AG10803 (cell line): ENCODE data around the gene IRF2BP2.

Experiments
- DNase-seq: peaks from one replicate; pipeline ENCODE4 v3.0.0; 2010; ENCODE audit warnings: low read depth
- H3K4me3 ChIP-seq: 2 replicates; pipeline ENCODE4 v1.5.1; 2011; ENCODE audit warnings: mild to moderate bottlenecking, low read length, control low read depth
- TF ChIP-seq, protein P1 (sequence below): conservative IDR thresholded peaks from 2 replicates; pipeline ENCODE4 v1.5.1; 2011; ENCODE audit warnings: mild to moderate bottlenecking, low read length, control low read depth, inconsistent platforms

IRF2BP2 gene

DNA sequence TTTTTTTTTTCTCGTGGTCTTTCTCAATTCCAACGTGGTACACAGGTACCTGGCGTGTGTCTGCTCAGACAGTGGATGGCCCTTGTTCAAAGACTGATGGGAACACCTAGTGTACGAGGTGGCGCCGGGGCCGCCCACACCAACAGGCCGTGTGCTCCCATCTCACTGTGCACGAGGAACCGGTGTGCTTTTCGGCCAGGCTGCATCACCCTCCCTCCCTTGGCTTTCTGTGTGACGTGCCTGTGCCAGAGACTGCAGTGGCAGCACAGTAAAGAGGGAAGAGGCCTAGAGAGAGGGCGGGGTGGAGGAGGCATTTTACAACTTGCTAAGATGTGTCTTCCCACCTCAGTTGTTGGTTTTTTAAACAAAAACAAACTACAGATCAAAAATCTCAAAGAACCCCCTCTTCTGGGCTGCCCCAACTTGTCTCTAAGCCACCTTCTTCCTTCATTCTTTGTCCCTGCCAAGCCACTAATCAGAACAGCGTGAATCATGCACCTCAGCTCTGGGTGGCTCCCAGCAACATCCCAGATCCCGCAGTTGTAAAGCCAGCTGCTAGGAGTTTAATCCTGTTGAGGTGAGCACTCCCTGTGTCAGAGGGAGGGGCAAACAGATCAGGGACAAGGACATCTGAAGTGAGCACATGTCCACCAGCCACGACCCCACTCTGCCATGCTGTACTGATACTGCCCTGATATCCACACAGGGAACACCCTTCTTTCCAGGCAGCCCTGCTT is 20.7 kb downstream of the IRF2BP2 start:
- TF ChIP-seq, protein P1, sequence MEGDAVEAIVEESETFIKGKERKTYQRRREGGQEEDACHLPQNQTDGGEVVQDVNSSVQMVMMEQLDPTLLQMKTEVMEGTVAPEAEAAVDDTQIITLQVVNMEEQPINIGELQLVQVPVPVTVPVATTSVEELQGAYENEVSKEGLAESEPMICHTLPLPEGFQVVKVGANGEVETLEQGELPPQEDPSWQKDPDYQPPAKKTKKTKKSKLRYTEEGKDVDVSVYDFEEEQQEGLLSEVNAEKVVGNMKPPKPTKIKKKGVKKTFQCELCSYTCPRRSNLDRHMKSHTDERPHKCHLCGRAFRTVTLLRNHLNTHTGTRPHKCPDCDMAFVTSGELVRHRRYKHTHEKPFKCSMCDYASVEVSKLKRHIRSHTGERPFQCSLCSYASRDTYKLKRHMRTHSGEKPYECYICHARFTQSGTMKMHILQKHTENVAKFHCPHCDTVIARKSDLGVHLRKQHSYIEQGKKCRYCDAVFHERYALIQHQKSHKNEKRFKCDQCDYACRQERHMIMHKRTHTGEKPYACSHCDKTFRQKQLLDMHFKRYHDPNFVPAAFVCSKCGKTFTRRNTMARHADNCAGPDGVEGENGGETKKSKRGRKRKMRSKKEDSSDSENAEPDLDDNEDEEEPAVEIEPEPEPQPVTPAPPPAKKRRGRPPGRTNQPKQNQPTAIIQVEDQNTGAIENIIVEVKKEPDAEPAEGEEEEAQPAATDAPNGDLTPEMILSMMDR = no peak
- DNase-seq = peak; percentile 49
- no peak overlapping the region for H3K4me3 ChIP-seq

DNA sequence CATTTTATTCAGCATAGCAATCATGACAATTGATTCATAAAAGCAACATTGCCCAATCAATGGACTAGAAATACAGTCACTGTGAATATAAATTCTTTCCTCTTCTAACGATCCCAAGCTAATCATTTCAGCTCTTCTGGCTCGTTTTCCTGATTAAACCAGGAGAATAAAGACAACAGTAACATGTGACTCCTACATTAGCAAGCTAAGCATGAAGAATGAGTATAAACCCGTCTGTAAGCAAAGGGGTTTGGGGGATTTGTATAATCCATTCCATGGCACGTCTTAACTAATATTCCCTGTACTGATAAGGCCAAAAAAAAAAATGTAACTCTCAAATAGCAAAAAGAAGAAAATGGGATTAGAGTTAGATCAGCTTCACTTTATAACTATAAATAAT is 21.6 kb downstream of the IRF2BP2 start:
- TF ChIP-seq, protein P1 = no peak
- DNase-seq = no peak
- no peak overlapping the region for H3K4me3 ChIP-seq

DNA sequence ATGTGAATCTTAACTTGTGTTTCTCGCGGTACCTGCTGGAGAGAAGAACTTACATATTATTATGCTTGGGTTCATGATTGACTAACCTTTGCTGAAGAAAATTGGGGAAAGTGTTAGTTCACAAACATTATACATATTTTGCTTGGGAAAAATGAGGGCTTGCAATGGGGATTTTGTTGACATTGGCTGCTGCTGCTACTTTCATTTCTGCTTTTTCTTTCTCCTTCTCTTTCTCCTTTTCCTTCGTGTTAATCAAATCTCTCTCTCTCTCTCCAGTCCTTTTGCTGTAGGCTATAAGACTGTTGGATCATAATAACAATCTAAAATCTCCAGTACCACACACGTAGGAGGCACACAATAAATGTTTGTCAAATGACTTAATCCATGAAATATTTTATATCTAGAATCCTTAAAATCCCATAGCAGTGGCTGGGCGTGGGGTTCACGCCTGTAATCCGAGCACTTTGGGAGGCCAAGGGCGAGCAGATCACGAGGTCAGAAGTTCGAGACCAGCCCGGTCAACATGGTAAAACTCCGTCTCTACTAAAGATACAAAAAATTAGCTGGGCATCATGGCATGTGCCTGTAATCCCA is 23.0 kb downstream of the IRF2BP2 start:
- no peak overlapping the region for H3K4me3 ChIP-seq
- no peak for DNase-seq
- TF ChIP-seq, protein P1 = no peak

DNA sequence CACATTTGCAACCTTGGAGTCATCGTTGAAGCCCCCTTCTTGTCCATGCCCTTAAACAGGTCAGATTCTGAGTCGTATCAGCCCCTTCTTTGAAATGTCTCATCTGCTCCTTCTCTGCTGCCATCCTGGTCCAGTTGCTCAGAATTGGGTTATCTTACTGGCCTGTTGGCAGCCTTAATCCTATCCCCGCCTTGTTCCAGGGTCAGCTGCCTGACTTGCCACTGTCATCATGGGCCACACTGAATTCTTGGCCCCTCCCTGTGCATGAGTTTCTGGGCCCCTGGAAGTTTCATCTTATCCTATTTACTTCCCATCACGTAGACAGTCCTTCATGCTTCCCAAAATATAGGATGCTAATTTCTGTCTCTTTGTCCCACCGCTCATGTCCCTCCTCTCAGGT is 23.7 kb downstream of the IRF2BP2 start:
- DNase-seq = no peak
- TF ChIP-seq, protein P1 = no peak
- H3K4me3 ChIP-seq = no peak overlapping the region

DNA sequence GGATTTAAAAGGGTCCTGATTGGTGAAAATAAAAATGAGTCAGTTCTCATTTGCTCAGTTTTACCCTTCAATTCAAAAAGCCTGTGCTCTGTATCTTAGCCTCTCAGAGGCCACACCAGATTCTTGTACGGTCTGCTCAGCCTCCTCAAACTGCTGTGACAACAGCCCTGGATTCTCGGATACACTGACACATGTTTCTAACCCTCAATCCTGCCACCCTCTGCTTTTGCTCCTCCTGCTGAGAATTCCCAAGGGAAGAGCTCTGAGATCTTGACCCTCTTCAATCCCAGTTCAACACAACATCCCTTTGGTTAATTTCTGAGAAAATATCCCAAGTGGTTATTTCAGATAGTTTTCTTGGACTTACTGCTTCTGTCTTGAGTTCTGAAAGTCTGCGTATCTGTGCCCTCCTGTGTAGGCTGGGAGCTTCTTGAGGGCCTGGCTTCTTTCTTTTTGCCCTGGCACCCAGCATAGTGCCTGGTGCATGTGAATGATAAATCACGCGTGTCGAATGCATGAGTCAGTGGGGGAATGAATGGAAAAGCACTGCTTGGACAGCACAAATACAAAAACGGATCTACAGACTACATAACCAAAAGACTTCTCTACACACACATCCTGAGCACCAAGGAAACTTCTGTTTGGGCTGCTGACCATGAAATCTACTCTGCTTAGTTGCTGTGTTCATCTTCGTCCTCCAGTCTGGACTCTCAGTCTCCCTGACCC is 24.5 kb downstream of the IRF2BP2 start:
- H3K4me3 ChIP-seq = no peak overlapping the region
- TF ChIP-seq, protein P1 = no peak
- peak; percentile 88 for DNase-seq

DNA sequence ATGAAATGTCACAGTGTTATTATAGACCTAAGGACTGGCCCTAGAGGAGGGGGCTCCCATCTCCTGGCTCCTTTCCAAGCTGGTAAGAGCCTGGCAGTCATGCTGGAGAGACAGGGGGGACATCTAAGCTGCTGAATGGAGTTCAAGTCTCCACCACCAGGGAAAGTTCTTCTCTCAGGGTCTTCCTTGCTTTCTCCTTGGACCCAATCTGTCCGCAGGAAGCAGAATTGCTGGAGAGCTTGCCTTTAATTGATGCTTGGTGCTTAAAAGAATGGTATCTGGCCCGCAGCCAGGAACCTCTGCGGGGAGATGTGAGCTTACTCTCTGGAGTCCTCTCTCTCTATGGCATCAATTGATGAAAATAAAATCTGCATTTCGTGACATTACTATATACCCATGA is 25.1 kb downstream of the IRF2BP2 start:
- DNase-seq = peak; percentile 56
- H3K4me3 ChIP-seq = no peak overlapping the region
- TF ChIP-seq, protein P1 = no peak
